ENCODE measurements around the gene OCSTAMP. TPM values are rescaled to one million over a fixed set of nuclear protein-coding genes. Genes with fewer than 3 reads are reported as not detected.

OCSTAMP gene
- total and polyA plus RNA-seq, 2 donors from 2014 or later = not detected

- FAIRE-seq = no peak
- Histone ChIP-seq H3K9me3 (ENCODE audit: control insufficient read depth in 2 of 3, insufficient read depth in 1 of 3, low read length in 3 of 3) (peaks cover 0 to 3% (median 0%) of the 10 kb centered on the region in 3 donors), H3K27ac (ENCODE audit: low read depth in 2 of 2, low read length in 2 of 2) (no peak overlapping the region), H3K27me3 (ENCODE audit: control insufficient read depth, insufficient read depth, low read length) (no peaks in the 10 kb centered on the region), H3K36me3 (ENCODE audit: control insufficient read depth in 2 of 3, insufficient read depth in 3 of 3, low read length in 3 of 3) (no peaks in the 10 kb centered on the region), H3K4me3 (ENCODE audit: low read length in 3 of 3) (no peak overlapping the region), H3K9ac (ENCODE audit: low read length in 3 of 3) (no peak overlapping the region), H3K4me1 (ENCODE audit: control insufficient read depth in 2 of 3, insufficient read depth in 2 of 3, low read depth in 1 of 3, low read length in 3 of 3) (no peaks in the 10 kb centered on the region)
- TF ChIP-seq, protein P1, sequence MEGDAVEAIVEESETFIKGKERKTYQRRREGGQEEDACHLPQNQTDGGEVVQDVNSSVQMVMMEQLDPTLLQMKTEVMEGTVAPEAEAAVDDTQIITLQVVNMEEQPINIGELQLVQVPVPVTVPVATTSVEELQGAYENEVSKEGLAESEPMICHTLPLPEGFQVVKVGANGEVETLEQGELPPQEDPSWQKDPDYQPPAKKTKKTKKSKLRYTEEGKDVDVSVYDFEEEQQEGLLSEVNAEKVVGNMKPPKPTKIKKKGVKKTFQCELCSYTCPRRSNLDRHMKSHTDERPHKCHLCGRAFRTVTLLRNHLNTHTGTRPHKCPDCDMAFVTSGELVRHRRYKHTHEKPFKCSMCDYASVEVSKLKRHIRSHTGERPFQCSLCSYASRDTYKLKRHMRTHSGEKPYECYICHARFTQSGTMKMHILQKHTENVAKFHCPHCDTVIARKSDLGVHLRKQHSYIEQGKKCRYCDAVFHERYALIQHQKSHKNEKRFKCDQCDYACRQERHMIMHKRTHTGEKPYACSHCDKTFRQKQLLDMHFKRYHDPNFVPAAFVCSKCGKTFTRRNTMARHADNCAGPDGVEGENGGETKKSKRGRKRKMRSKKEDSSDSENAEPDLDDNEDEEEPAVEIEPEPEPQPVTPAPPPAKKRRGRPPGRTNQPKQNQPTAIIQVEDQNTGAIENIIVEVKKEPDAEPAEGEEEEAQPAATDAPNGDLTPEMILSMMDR (IDR thresholded peaks at IDR 0.05; ENCODE audit: borderline replicate concordance, extremely low read depth, insufficient read depth) = no peak
- intact Hi-C loops (cut with DNase I) = no loop called here
- DNase-seq = no peak
Measured at GRCh38 chr20:46548688-46549087, 1.8 kb downstream of the OCSTAMP start.

DNA sequence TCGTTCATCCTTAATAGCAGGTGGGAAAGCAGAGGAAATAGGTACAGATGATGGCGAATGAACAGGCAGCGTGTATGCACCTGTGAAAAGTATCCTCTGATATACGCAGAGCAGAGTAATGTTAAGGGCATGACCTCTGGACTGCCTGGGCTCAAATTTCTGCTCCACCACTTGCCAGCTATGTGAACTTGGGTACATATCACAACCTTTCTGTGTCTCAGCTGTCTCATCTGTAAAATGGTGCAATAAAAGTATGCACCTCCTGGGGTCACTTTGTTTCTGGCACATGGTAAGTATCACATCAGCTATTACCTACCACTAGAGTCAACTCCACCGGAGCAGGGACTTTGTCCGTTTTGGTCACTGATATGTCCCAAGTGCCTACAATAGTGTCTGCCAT is 2.5 kb downstream of the OCSTAMP start:
- intact Hi-C loops (cut with DNase I) = no loop called here
- no peaks in the 10 kb centered on the region for H3K27me3 ChIP-seq (ENCODE audit: control insufficient read depth, insufficient read depth, low read length)
- H3K27ac ChIP-seq (ENCODE audit: low read depth in 2 of 2, low read length in 2 of 2) = no peak overlapping the region
- TF ChIP-seq, protein P1 (IDR thresholded peaks at IDR 0.05; ENCODE audit: borderline replicate concordance, extremely low read depth, insufficient read depth) = no peak
- no peaks in the 10 kb centered on the region for H3K36me3 ChIP-seq (ENCODE audit: control insufficient read depth in 2 of 3, insufficient read depth in 3 of 3, low read length in 3 of 3)
- DNase-seq (no peak), FAIRE-seq (no peak)
- H3K9me3 ChIP-seq (ENCODE audit: control insufficient read depth in 2 of 3, insufficient read depth in 1 of 3, low read length in 3 of 3) = peaks cover 0 to 3% (median 0%) of the 10 kb centered on the region in 3 donors
- H3K4me1 ChIP-seq (ENCODE audit: control insufficient read depth in 2 of 3, insufficient read depth in 2 of 3, low read depth in 1 of 3, low read length in 3 of 3) = no peaks in the 10 kb centered on the region
- no peak overlapping the region for H3K9ac ChIP-seq (ENCODE audit: low read length in 3 of 3)
- no peak overlapping the region for H3K4me3 ChIP-seq (ENCODE audit: low read length in 3 of 3)

- DNase-seq = no peak
- Histone ChIP-seq H3K9me3 (ENCODE audit: control insufficient read depth in 2 of 3, insufficient read depth in 1 of 3, low read length in 3 of 3) (peaks cover 0 to 3% (median 0%) of the 10 kb centered on the region in 3 donors), H3K9ac (ENCODE audit: low read length in 3 of 3) (no peak overlapping the region), H3K36me3 (ENCODE audit: control insufficient read depth in 2 of 3, insufficient read depth in 3 of 3, low read length in 3 of 3) (no peaks in the 10 kb centered on the region), H3K27me3 (ENCODE audit: control insufficient read depth, insufficient read depth, low read length) (no peaks in the 10 kb centered on the region), H3K27ac (ENCODE audit: low read depth in 2 of 2, low read length in 2 of 2) (no peak overlapping the region), H3K4me1 (ENCODE audit: control insufficient read depth in 2 of 3, insufficient read depth in 2 of 3, low read depth in 1 of 3, low read length in 3 of 3) (no peaks in the 10 kb centered on the region), H3K4me3 (ENCODE audit: low read length in 3 of 3) (no peak overlapping the region)
- intact Hi-C loops (cut with DNase I) = no loop called here
- FAIRE-seq = no peak
- TF ChIP-seq, protein P1 (IDR thresholded peaks at IDR 0.05; ENCODE audit: borderline replicate concordance, extremely low read depth, insufficient read depth) = no peak
Measured at GRCh38 chr20:46546936-46547335, 3.5 kb downstream of the OCSTAMP start.

DNA sequence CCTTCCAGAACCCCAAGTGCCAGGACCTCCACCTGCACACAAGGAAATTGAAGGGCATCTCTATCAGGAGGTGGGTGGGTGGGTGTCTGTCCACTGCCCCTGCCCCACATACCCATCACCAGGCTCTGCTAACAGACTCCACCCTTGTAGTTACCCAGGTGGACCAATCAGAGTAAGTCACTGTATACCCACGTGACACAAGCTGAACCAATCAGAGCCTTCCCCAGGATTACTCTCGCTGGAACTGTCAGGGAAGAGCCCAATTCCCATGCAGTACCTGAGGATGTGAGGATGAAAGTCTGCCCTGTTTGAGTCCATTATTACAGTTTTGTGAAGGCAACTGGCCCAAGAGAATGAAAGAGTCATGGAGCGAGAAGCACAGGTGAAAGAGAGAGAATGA is 4.2 kb downstream of the OCSTAMP start:
- TF ChIP-seq, protein P1 (IDR thresholded peaks at IDR 0.05; ENCODE audit: borderline replicate concordance, extremely low read depth, insufficient read depth) = no peak
- Histone ChIP-seq H3K4me1 (ENCODE audit: control insufficient read depth in 2 of 3, insufficient read depth in 2 of 3, low read depth in 1 of 3, low read length in 3 of 3) (no peaks in the 10 kb centered on the region), H3K4me3 (ENCODE audit: low read length in 3 of 3) (no peak overlapping the region), H3K9ac (ENCODE audit: low read length in 3 of 3) (no peak overlapping the region), H3K27me3 (ENCODE audit: control insufficient read depth, insufficient read depth, low read length) (no peaks in the 10 kb centered on the region), H3K36me3 (ENCODE audit: control insufficient read depth in 2 of 3, insufficient read depth in 3 of 3, low read length in 3 of 3) (no peaks in the 10 kb centered on the region), H3K27ac (ENCODE audit: low read depth in 2 of 2, low read length in 2 of 2) (no peak overlapping the region), H3K9me3 (ENCODE audit: control insufficient read depth in 2 of 3, insufficient read depth in 1 of 3, low read length in 3 of 3) (peaks cover 0 to 3% (median 0%) of the 10 kb centered on the region in 3 donors)
- FAIRE-seq (no peak), DNase-seq (no peak)
- intact Hi-C loops (cut with DNase I) = no loop called here

Data from kidney (tissue), 14 donors.